Endothelial cell of umbilical vein (primary cell): ENCODE data around the gene ZNF124.

Experiments used
- EZH2 ChIP-seq: IDR thresholded peaks from 2 replicates; pipeline ENCODE4 v1.6.1; 2012; ENCODE audit warnings: borderline replicate concordance, low read depth, mild to moderate bottlenecking, moderate library complexity, low read length, inconsistent platforms; ENCODE audit not compliant: severe bottlenecking
- MAX ChIP-seq: IDR thresholded peaks from 2 replicates; pipeline ENCODE4 v1.6.1; 2011; ENCODE audit not compliant: insufficient read depth, insufficient read length
- POLR2A ChIP-seq: IDR thresholded peaks from 2 replicates; pipeline ENCODE4 v1.6.1; 2012; ENCODE audit warnings: low read depth, mild to moderate bottlenecking, control low read depth, low read length
- TF ChIP-seq, protein P1 (sequence below), 2 donors: IDR thresholded peaks; 1 replicate in 1 of 2; 2 replicates in 1 of 2; pipeline ENCODE4 v1.5.1; 2011; ENCODE audit warnings: low read length in 2 of 2, mild to moderate bottlenecking in 2 of 2, moderate library complexity in 2 of 2, control low read depth in 1 of 2, inconsistent platforms in 1 of 2, low read depth in 1 of 2; ENCODE audit not compliant: insufficient read depth in 1 of 2; ENCODE audit errors: extremely low read depth in 1 of 2

DNA sequence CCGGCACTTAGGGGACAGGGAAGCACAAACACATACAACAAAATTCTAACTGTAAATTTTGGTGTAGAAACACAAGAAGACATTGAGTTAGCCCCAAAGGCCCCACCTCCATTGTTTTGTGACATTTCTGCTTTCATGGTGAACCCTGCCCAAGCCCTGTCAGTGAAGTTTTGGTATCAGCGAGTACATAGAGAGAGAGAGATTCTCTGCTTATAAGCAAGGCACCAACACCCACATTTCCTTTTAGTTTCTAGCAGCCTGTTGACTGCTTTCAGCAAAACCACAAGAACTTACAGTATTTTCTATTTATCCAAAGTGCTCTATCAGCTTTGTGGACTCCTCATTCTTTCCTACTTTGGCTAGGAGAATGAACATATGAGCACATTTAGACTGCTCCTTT, 24.0 kb downstream of the ZNF124 start:
- TF ChIP-seq, protein P1, sequence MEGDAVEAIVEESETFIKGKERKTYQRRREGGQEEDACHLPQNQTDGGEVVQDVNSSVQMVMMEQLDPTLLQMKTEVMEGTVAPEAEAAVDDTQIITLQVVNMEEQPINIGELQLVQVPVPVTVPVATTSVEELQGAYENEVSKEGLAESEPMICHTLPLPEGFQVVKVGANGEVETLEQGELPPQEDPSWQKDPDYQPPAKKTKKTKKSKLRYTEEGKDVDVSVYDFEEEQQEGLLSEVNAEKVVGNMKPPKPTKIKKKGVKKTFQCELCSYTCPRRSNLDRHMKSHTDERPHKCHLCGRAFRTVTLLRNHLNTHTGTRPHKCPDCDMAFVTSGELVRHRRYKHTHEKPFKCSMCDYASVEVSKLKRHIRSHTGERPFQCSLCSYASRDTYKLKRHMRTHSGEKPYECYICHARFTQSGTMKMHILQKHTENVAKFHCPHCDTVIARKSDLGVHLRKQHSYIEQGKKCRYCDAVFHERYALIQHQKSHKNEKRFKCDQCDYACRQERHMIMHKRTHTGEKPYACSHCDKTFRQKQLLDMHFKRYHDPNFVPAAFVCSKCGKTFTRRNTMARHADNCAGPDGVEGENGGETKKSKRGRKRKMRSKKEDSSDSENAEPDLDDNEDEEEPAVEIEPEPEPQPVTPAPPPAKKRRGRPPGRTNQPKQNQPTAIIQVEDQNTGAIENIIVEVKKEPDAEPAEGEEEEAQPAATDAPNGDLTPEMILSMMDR (IDR thresholded peaks at IDR 0.05; ENCODE audit: extremely low read depth in 1 of 2, insufficient read depth in 1 of 2, low read depth in 1 of 2, low read length in 2 of 2), result no peak
- TF ChIP-seq EZH2, result no peak
- TF ChIP-seq MAX, result no peak
- TF ChIP-seq POLR2A, result no peak
